ENCODE data around the gene CDK6. TPM values are rescaled to one million over a fixed set of nuclear protein-coding genes. Genes with fewer than 3 reads are reported as not detected.

Gene CDK6
- 23.9 and 33.5 TPM in 2 replicates for total RNA-seq

GRCh38 chr7:92836489-92836999, at the start of gene CDK6:
TSS of gene CDK6 (minus strand) at chr7:92836573. CDS start at chr7:92833323, 3,250 bp downstream.

Other genes starting within 250 kb of the CDK6 start
- gene FAM133B, start 246.2 kb downstream of the CDK6 start, total RNA-seq: 18.2 and 32.1 TPM in 2 replicates